Neuronal stem cell (in vitro differentiated cells): ENCODE results near the gene CCDC106.
A peak's percentile ranks its signal among the peaks of the same experiment; 100 is the strongest.

Source experiments
- DNase-seq: peaks from one replicate; pipeline ENCODE4 v3.0.0-alpha.2; 2013; ENCODE audit warnings: low spot score
- H2AFZ ChIP-seq: one replicate; pipeline ENCODE4 v1.6.1; 2013; ENCODE audit warnings: mild to moderate bottlenecking, low read length, inconsistent platforms
- H2AK5ac ChIP-seq: 2 replicates; pipeline ENCODE4 v1.6.1; 2013; ENCODE audit warnings: low read depth, mild to moderate bottlenecking, inconsistent platforms, low read length, moderate library complexity, mixed read lengths
- H2BK120ac ChIP-seq: 2 replicates; pipeline ENCODE4 v1.6.1; 2013; ENCODE audit warnings: low read depth, mild to moderate bottlenecking, inconsistent platforms, low read length, moderate library complexity, mixed read lengths
- H2BK12ac ChIP-seq: one replicate; pipeline ENCODE4 v1.6.1; 2013; ENCODE audit warnings: low read length, inconsistent platforms
- H2BK15ac ChIP-seq: 2 replicates; pipeline ENCODE4 v1.6.1; 2013; ENCODE audit warnings: mild to moderate bottlenecking, low read length, inconsistent platforms, mixed read lengths
- H2BK5ac ChIP-seq: one replicate; pipeline ENCODE4 v1.6.1; 2013; ENCODE audit warnings: inconsistent platforms, mild to moderate bottlenecking, low read length, moderate library complexity
- H3K14ac ChIP-seq: one replicate; pipeline ENCODE4 v1.6.1; 2013; ENCODE audit warnings: low read length, inconsistent platforms
- H3K18ac ChIP-seq: 2 replicates; pipeline ENCODE4 v1.6.1; 2013; ENCODE audit warnings: low read length, inconsistent platforms
- H3K23ac ChIP-seq: 2 replicates; pipeline ENCODE4 v1.6.1; 2013; ENCODE audit warnings: low read depth, mild to moderate bottlenecking, mixed read lengths, low read length, inconsistent platforms; ENCODE audit not compliant: poor library complexity
- H3K27ac ChIP-seq: replicated peaks from 3 replicates; pipeline ENCODE4 v1.5.1; 2013; ENCODE audit warnings: low read length, inconsistent platforms
- H3K27me3 ChIP-seq, 3 experiments: 2 replicates each; pipeline ENCODE4 v1.6.1; 2013; ENCODE audit warnings: low read length in 3 of 3, mild to moderate bottlenecking in 2 of 3, inconsistent platforms in 1 of 3, low read depth in 1 of 3, mixed read lengths in 1 of 3, moderate library complexity in 1 of 3; ENCODE audit not compliant: control insufficient read depth in 3 of 3, insufficient read depth in 3 of 3
- H3K36me3 ChIP-seq, 2 donors: replicated peaks in 1 of 2; 2 replicates each; pipeline ENCODE4 v1.6.1; 2013; ENCODE audit warnings: low read length in 2 of 2; ENCODE audit not compliant: control insufficient read depth in 2 of 2, insufficient read depth in 2 of 2
- H3K4ac ChIP-seq: 2 replicates; pipeline ENCODE4 v1.6.1; 2013; ENCODE audit warnings: inconsistent platforms, mild to moderate bottlenecking, low read length, moderate library complexity
- H3K4me1 ChIP-seq, 2 donors: 1 replicate in 1 of 2; 2 replicates in 1 of 2; pipeline ENCODE4 v1.6.1; 2013; ENCODE audit warnings: low read length in 2 of 2, low read depth in 1 of 2; ENCODE audit not compliant: control insufficient read depth in 2 of 2, insufficient read depth in 1 of 2
- H3K4me2 ChIP-seq: one replicate; pipeline ENCODE4 v1.6.1; 2013; ENCODE audit warnings: mild to moderate bottlenecking, low read length, inconsistent platforms; ENCODE audit not compliant: insufficient read depth, poor library complexity, severe bottlenecking
- H3K4me3 ChIP-seq, 2 donors: 2 replicates each; pipeline ENCODE4 v1.5.1; 2013; ENCODE audit warnings: low read length in 2 of 2, mild to moderate bottlenecking in 2 of 2, inconsistent platforms in 1 of 2, moderate library complexity in 1 of 2
- H3K79me1 ChIP-seq: one replicate; pipeline ENCODE4 v1.6.1; 2013; ENCODE audit warnings: low read depth, mild to moderate bottlenecking, inconsistent platforms, low read length, moderate library complexity
- H3K9ac ChIP-seq: one replicate; pipeline ENCODE4 v1.6.1; 2013; ENCODE audit warnings: mild to moderate bottlenecking, low read depth, low read length, inconsistent platforms; ENCODE audit not compliant: poor library complexity
- H3K9me3 ChIP-seq, 2 donors: replicated peaks in 1 of 2; 2 replicates each; pipeline versions ENCODE3 to v1.6.1; 2013; ENCODE audit warnings: low read length in 2 of 2, mild to moderate bottlenecking in 2 of 2, inconsistent platforms in 1 of 2, low read depth in 1 of 2, mixed read lengths in 1 of 2, moderate library complexity in 1 of 2; ENCODE audit not compliant: control insufficient read depth in 2 of 2, insufficient read depth in 1 of 2
- H4K8ac ChIP-seq: one replicate; pipeline ENCODE4 v1.6.1; 2013; ENCODE audit warnings: low read depth, mild to moderate bottlenecking, inconsistent platforms, low read length, moderate library complexity
- H4K91ac ChIP-seq: one replicate; pipeline ENCODE4 v1.6.1; 2013; ENCODE audit warnings: low read length, low read depth, mild to moderate bottlenecking, inconsistent platforms; ENCODE audit not compliant: poor library complexity
- WGBS, 2 donors: extraction: QIAGEN DNeasy Blood & Tissue Kit; methylation state at CpG; one replicate each; pipeline ENCODE4 v1.1.7; 2013; ENCODE audit warnings: missing lambda C conversion rate in 2 of 2, mixed read lengths in 1 of 2; ENCODE audit not compliant: insufficient read length in 2 of 2, insufficient replicate concordance in 1 of 2; ENCODE audit errors: extremely low coverage in 2 of 2; 5-methylcytosine and 5-hydroxymethylcytosine counted together

Gene CCDC106

GRCh38 chr19:55667958-55668357 is 19.9 kb downstream of the CCDC106 start:
- peaks cover 0 to 5% of the 10 kb centered on the region in 2 donors for H3K4me1 ChIP-seq
- no peak overlapping the region for H3K23ac ChIP-seq
- peaks cover 66 to 92% of the 10 kb centered on the region in 2 donors for H3K36me3 ChIP-seq

GRCh38 chr19:55668603-55669348 is 20.8 kb downstream of the CCDC106 start:
- H3K4me1 ChIP-seq, result peaks cover 5 to 6% of the 10 kb centered on the region in 2 donors
- no peak overlapping the region for H3K4ac ChIP-seq
- H4K8ac ChIP-seq, result no peak overlapping the region
- no peak overlapping the region for H4K91ac ChIP-seq
- H3K9ac ChIP-seq, result no peak overlapping the region
- no peak overlapping the region for H3K18ac ChIP-seq
- H3K9me3 ChIP-seq, result no peaks in the 10 kb centered on the region
- DNase-seq, result no peak
- no peak overlapping the region for H2BK12ac ChIP-seq
- H2AK5ac ChIP-seq, result no peak overlapping the region
- H3K79me1 ChIP-seq, result peaks cover 47% of the 10 kb centered on the region
- no peak overlapping the region for H2BK5ac ChIP-seq
- H3K14ac ChIP-seq, result no peak overlapping the region
- H3K4me2 ChIP-seq, result no peak overlapping the region
- H2BK120ac ChIP-seq, result no peak overlapping the region
- no peak overlapping the region for H3K27ac ChIP-seq
- H2BK15ac ChIP-seq, result no peak overlapping the region
- H2AFZ ChIP-seq, result no peak overlapping the region
- H3K36me3 ChIP-seq, result peaks cover 62 to 91% of the 10 kb centered on the region in 2 donors
- H3K27me3 ChIP-seq, result no peaks in the 10 kb centered on the region
- WGBS, 2 donors, result no CpG with 5 or more reads among the region's 30 CpGs
- H3K23ac ChIP-seq, result no peak overlapping the region
- H3K4me3 ChIP-seq, result no peak overlapping the region

More at GRCh38 chr19:55667958-55668357, 19.9 kb downstream of the CCDC106 start:
- no peak overlapping the region for H2BK5ac ChIP-seq
- no peaks in the 10 kb centered on the region for H3K9me3 ChIP-seq
- DNase-seq, result no peak
- no peak overlapping the region for H3K14ac ChIP-seq
- WGBS, 2 donors, result no CpG with 5 or more reads among the region's 11 CpGs
- no peak overlapping the region for H4K91ac ChIP-seq
- no peak overlapping the region for H2AK5ac ChIP-seq
- no peak overlapping the region for H3K4me2 ChIP-seq
- H2BK15ac ChIP-seq, result no peak overlapping the region
- H3K27ac ChIP-seq, result no peak overlapping the region
- H2BK120ac ChIP-seq, result no peak overlapping the region
- peaks cover 53% of the 10 kb centered on the region for H3K79me1 ChIP-seq
- H3K18ac ChIP-seq, result no peak overlapping the region
- no peak overlapping the region for H2AFZ ChIP-seq
- no peaks in the 10 kb centered on the region for H3K27me3 ChIP-seq
- H4K8ac ChIP-seq, result no peak overlapping the region
- no peak overlapping the region for H3K4me3 ChIP-seq
- H2BK12ac ChIP-seq, result no peak overlapping the region
- H3K4ac ChIP-seq, result no peak overlapping the region
- H3K9ac ChIP-seq, result no peak overlapping the region

- H2BK120ac ChIP-seq, result peak overlapping the region; percentile 96
- H3K4me1 ChIP-seq, result peaks cover 5 to 10% of the 10 kb centered on the region in 2 donors
- peak overlapping the region; percentile 89 for H2BK15ac ChIP-seq
- H3K4ac ChIP-seq, result no peak overlapping the region
- H3K79me1 ChIP-seq, result peaks cover 39% of the 10 kb centered on the region
- H3K36me3 ChIP-seq, result peaks cover 55 to 87% of the 10 kb centered on the region in 2 donors
- H3K4me2 ChIP-seq, result no peak overlapping the region
- peak overlapping the region; percentile 11 for H2BK5ac ChIP-seq
- DNase-seq, result no peak
- H3K9me3 ChIP-seq, result no peaks in the 10 kb centered on the region
- no peak overlapping the region for H3K4me3 ChIP-seq
- peak overlapping the region; percentile 82 for H4K8ac ChIP-seq
- H3K27me3 ChIP-seq, result no peaks in the 10 kb centered on the region
- no peak overlapping the region for H3K14ac ChIP-seq
- peak overlapping the region; percentile 100 for H2BK12ac ChIP-seq
- H3K27ac ChIP-seq, result no peak overlapping the region
- no peak overlapping the region for H3K23ac ChIP-seq
- no peak overlapping the region for H2AFZ ChIP-seq
- no peak overlapping the region for H3K18ac ChIP-seq
- no peak overlapping the region for H4K91ac ChIP-seq
- no CpG with 5 or more reads among the region's 43 CpGs for WGBS, 2 donors
- peak overlapping the region; percentile 70 for H3K9ac ChIP-seq
- H2AK5ac ChIP-seq, result peak overlapping the region; percentile 95
Measured at GRCh38 chr19:55669418-55670279, 21.6 kb downstream of the CCDC106 start.
